Measurements from ENCODE around the gene DOCK1.

- TF ChIP-seq CTCF (conservative IDR thresholded peaks at IDR 0.05 in 1 of 2, IDR thresholded peaks at IDR 0.05 in 1 of 2; ENCODE audit: low read depth in 1 of 2, low read length in 2 of 2) (no peak), EZH2 (IDR thresholded peaks at IDR 0.05; ENCODE audit: low read length, missing control alignments) (no peak)
Observed at GRCh38 chr10:127423218-127423915, 518.1 kb downstream of the DOCK1 start.

Data from fibroblast of lung (primary cell).